Endodermal cell (in vitro differentiated cells): ENCODE measurements around the gene CASP14. TPM values are rescaled to one million over a fixed set of nuclear protein-coding genes. Genes with fewer than 3 reads are reported as not detected.
A peak's percentile ranks its signal among the peaks of the same experiment; 100 is the strongest.

ENCODE experiments used
- DNase-seq: peaks from one replicate; pipeline ENCODE4 v3.0.0-alpha.2; 2017
- H3K27ac ChIP-seq: 2 replicates; pipeline ENCODE4 v1.5.1; 2013; ENCODE audit warnings: mild to moderate bottlenecking, low read depth, low read length, moderate library complexity
- H3K27me3 ChIP-seq: 2 replicates; pipeline ENCODE4 v1.6.1; 2013; ENCODE audit warnings: mild to moderate bottlenecking, low read length, moderate library complexity; ENCODE audit not compliant: insufficient read depth, control insufficient read depth, poor library complexity, severe bottlenecking
- H3K36me3 ChIP-seq: 2 replicates; pipeline ENCODE4 v1.7.0; 2013; ENCODE audit warnings: mild to moderate bottlenecking, low read length, moderate library complexity; ENCODE audit not compliant: control insufficient read depth, insufficient read depth
- H3K4me1 ChIP-seq: one replicate; pipeline ENCODE4 v1.7.0; 2013; ENCODE audit warnings: low read length; ENCODE audit not compliant: control insufficient read depth, insufficient read depth
- H3K4me3 ChIP-seq: 2 replicates; pipeline ENCODE4 v1.5.1; 2013; ENCODE audit warnings: mild to moderate bottlenecking, low read length, moderate library complexity
- H3K9ac ChIP-seq: 2 replicates; pipeline ENCODE4 v1.6.1; 2013; ENCODE audit warnings: mild to moderate bottlenecking, low read length, moderate library complexity; ENCODE audit not compliant: poor library complexity, severe bottlenecking; ENCODE audit errors: extremely low read depth
- H3K9me3 ChIP-seq: 2 replicates; pipeline ENCODE4 v1.6.1; 2013; ENCODE audit warnings: mild to moderate bottlenecking, low read length, moderate library complexity; ENCODE audit not compliant: control insufficient read depth
- H3K27ac Mint-ChIP-seq: 2 replicates; pipeline ENCODE4 v1.8.0; 2020; ENCODE audit warnings: mixed read lengths
- H3K27me3 Mint-ChIP-seq: 2 replicates; pipeline ENCODE4 v1.8.0; 2021; ENCODE audit warnings: mild to moderate bottlenecking, mixed read lengths; ENCODE audit not compliant: insufficient read depth
- H3K36me3 Mint-ChIP-seq: 2 replicates; pipeline ENCODE4 v1.8.0; 2020; ENCODE audit warnings: low read depth, mixed read lengths
- H3K4me1 Mint-ChIP-seq: 2 replicates; pipeline ENCODE4 v1.8.0; 2020; ENCODE audit warnings: mixed read lengths
- H3K4me3 Mint-ChIP-seq: 2 replicates; pipeline ENCODE4 v1.8.0; 2020; ENCODE audit warnings: mild to moderate bottlenecking, moderate library complexity, mixed read lengths
- H3K9me3 Mint-ChIP-seq: 2 replicates; pipeline ENCODE4 v1.8.0; 2020; ENCODE audit warnings: mild to moderate bottlenecking, mixed read lengths
- CTCF ChIP-seq: fragments of 200-600 bp; sonication (generic); conservative IDR thresholded peaks from 2 replicates; pipeline ENCODE4 v1.5.0; 2021; ENCODE audit warnings: antibody characterized with exemption, mild to moderate bottlenecking
- WGBS, 2 experiments: methylation state at CpG; one replicate each; pipeline versions ENCODE4 v1.1.5 to v1.1.7; 2013; ENCODE audit warnings: missing lambda C conversion rate in 2 of 2, mixed read lengths in 1 of 2; ENCODE audit not compliant: insufficient coverage in 1 of 2, insufficient read length in 1 of 2; 5-methylcytosine and 5-hydroxymethylcytosine counted together
- total RNA-seq, 2 donors: library from RNA; stranded (reverse); fragmentation: NEBNext Ultra II Directional in 1 of 2; extraction: Animal tissue kit (Norgen Biotek cat#: 25700) in 1 of 2; gene quantifications; 2 replicates in 1 of 2; 3 replicates in 1 of 2; pipeline ENCODE4 v1.2.1, GENCODE V29; 2021

CASP14 gene
- total RNA-seq, 2 donors from 2014 or later: not detected

GRCh38 chr19:15021286-15022007, 27.8 kb upstream of the CASP14 start:
- Histone ChIP-seq H3K36me3 (no peaks in the 10 kb centered on the region), H3K27ac (no peak overlapping the region), H3K4me3 (no peak overlapping the region), H3K9ac (no peak overlapping the region), H3K4me1 (no peaks in the 10 kb centered on the region), H3K9me3 (peaks cover 24% of the 10 kb centered on the region), H3K27me3 (no peaks in the 10 kb centered on the region)
- 90 to 92% methylated on average over 22 to 45 of the region's 45 CpGs for WGBS, 2 experiments
- peaks cover 60% of the 10 kb centered on the region for H3K9me3 Mint-ChIP-seq
- no peak overlapping the region for H3K27ac Mint-ChIP-seq
- H3K4me1 Mint-ChIP-seq: no peaks in the 10 kb centered on the region
- H3K27me3 Mint-ChIP-seq: peaks cover 3% of the 10 kb centered on the region
- H3K4me3 Mint-ChIP-seq: no peak overlapping the region
- no peak for DNase-seq
- no peak for TF ChIP-seq CTCF
- no peaks in the 10 kb centered on the region for H3K36me3 Mint-ChIP-seq

GRCh38 chr19:15022752-15023151, 26.5 kb upstream of the CASP14 start:
- Mint-ChIP-seq H3K27me3 (peaks cover 5% of the 10 kb centered on the region), H3K4me1 (no peaks in the 10 kb centered on the region), H3K36me3 (no peaks in the 10 kb centered on the region), H3K4me3 (no peak overlapping the region), H3K27ac (no peak overlapping the region), H3K9me3 (peaks cover 53% of the 10 kb centered on the region)
- DNase-seq: no peak
- Histone ChIP-seq H3K36me3 (no peaks in the 10 kb centered on the region), H3K9me3 (peaks cover 18% of the 10 kb centered on the region), H3K27me3 (no peaks in the 10 kb centered on the region), H3K4me1 (no peaks in the 10 kb centered on the region), H3K9ac (no peak overlapping the region), H3K4me3 (no peak overlapping the region), H3K27ac (no peak overlapping the region)
- 90 to 91% methylated on average over 13 to 31 of the region's 31 CpGs for WGBS, 2 experiments
- TF ChIP-seq CTCF: no peak

GRCh38 chr19:15025217-15025616, 24.1 kb upstream of the CASP14 start:
- TF ChIP-seq CTCF: peak; percentile 44
- H3K36me3 ChIP-seq: no peaks in the 10 kb centered on the region
- H3K4me3 ChIP-seq: no peak overlapping the region
- no peaks in the 10 kb centered on the region for H3K4me1 ChIP-seq
- 69 to 82% methylated on average over 2 of the region's 2 CpGs for WGBS, 2 experiments
- H3K9me3 Mint-ChIP-seq: peaks cover 50% of the 10 kb centered on the region
- no peak overlapping the region for H3K27ac ChIP-seq
- no peak overlapping the region for H3K27ac Mint-ChIP-seq
- H3K27me3 Mint-ChIP-seq: peaks cover 5% of the 10 kb centered on the region
- DNase-seq: peak; percentile 59
- no peaks in the 10 kb centered on the region for H3K27me3 ChIP-seq
- H3K9ac ChIP-seq: no peak overlapping the region
- H3K4me1 Mint-ChIP-seq: no peaks in the 10 kb centered on the region
- no peaks in the 10 kb centered on the region for H3K36me3 Mint-ChIP-seq
- H3K4me3 Mint-ChIP-seq: no peak overlapping the region
- peaks cover 24% of the 10 kb centered on the region for H3K9me3 ChIP-seq
